Measurements from ENCODE around the gene HPCAL1.

HPCAL1 gene

DNA sequence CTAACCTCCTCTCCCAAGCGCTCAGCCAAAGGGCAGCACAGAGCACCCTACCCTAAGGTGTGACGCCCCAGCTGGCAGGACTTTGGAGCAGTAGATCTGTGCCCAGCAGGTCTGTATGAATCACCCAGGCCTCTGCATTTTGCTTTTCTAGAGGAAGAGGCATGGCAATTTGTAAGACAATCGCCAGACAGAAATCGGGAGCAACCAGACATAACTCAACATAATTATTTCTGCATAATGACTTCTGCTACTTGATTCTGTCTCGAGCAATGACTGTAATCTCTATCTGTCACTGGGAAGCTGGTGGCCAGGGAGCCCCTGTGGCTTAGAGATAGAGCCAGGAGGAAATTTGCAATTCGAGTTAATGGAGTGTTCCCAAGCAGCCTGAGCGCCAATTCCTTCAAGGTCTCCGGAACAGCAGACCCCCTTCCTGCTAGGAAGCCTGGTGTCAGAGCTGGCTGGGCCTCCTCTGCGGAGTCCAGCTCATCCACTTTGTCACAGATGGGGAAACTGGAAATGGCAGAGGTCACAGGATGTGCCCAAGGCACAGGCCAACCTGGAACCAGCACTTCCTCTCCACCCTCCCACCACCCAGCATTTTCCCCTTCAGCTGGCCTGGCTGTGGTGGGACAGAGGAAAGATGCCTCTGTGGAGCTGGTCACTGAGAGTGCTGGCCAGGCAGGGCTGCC, 90.4 kb downstream of the HPCAL1 start:
- peak; percentile 58 to 61 (median 60) for DNase-seq

- DNase-seq = no peak
These were observed 90.9 kb downstream of the HPCAL1 start for GRCh38 chr2:10393640-10393982.

- no peak for DNase-seq
These were observed 93.2 kb downstream of the HPCAL1 start for GRCh38 chr2:10395893-10396292.

- DNase-seq = no peak
These were observed 93.8 kb downstream of the HPCAL1 start for GRCh38 chr2:10396464-10396863.

DNA sequence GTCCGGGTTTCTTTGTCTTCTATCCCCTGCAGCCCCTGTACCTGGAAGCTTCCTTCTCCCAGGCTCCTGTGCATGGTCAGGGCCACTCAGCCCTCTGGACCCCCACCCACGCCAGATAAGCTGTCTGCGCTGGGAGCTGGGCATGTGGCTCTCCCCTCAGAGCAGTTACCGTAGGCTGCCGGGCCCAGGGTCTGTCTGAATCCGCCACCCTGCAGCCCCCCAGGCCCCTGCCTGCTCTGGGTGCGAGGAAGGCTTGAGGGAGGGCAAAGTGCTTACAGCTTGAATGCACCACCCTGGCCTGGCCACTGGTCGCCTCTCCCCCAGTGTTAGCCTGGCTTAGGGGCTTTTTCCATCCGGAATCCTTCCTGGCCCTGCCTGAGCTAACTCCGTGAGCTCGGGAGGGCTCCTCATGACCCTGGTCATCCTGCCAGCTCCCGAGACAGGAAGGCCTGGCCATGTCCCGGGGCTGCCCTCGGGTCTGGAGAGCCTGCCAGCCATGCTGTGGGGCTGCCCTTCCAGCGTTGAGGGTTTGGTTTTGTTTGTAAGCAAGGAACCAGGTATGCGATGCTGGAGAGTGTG, 94.7 kb downstream of the HPCAL1 start:
- no peak for DNase-seq

GRCh38 chr2:10397878-10398277, 95.2 kb downstream of the HPCAL1 start:
- no peak for DNase-seq

- DNase-seq = peak; percentile 91 to 95 (median 95)
These were observed 95.8 kb downstream of the HPCAL1 start for GRCh38 chr2:10398496-10398895.

DNA sequence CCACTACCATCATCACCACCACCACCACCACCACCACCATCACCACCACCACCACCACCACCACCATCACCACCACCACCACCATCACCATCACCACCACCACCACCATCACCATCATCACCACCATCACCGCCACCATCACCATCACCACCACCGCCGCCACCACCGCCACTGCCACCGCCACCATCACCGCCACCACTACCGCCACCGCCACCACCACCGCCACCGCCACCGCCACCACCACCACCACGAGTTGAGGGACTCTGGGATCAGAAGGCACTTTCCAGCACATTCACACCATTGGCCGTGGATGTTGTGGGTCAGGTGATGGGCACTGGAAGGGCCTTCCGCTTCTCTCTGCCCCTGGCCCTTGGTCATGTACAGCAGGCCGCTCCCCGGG, 96.7 kb downstream of the HPCAL1 start:
- no peak for DNase-seq

DNA sequence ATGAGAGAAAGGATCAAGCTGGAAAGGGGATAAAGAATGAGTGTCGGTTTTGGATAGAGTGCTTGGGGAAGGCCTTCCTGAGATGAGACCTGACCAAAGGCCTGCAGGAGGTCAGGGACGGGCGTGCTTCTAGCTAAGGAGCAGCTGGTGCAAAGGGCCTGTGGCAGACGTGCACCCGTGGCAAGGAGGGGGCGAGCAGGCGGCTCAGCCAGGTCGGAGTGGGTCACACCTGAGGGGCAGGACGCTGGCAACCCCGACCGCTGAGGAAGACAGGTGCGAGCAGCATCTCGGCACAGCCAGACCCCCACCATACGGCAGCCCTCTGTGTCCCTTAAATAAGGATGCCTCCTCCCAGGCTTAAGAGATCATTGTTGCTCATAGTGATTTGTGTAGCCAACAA, 97.3 kb downstream of the HPCAL1 start:
- no peak for DNase-seq

GRCh38 chr2:10400568-10400977, 97.9 kb downstream of the HPCAL1 start:
- DNase-seq = peak; percentile 88 to 93 (median 89)

GRCh38 chr2:10400978-10401951, 98.6 kb downstream of the HPCAL1 start:
- no peak for DNase-seq

- peak; percentile 58 to 73 (median 71) for DNase-seq
These were observed 99.4 kb downstream of the HPCAL1 start for GRCh38 chr2:10402062-10402585.

GRCh38 chr2:10402653-10403215, 100.0 kb downstream of the HPCAL1 start:
- DNase-seq = no peak

DNA sequence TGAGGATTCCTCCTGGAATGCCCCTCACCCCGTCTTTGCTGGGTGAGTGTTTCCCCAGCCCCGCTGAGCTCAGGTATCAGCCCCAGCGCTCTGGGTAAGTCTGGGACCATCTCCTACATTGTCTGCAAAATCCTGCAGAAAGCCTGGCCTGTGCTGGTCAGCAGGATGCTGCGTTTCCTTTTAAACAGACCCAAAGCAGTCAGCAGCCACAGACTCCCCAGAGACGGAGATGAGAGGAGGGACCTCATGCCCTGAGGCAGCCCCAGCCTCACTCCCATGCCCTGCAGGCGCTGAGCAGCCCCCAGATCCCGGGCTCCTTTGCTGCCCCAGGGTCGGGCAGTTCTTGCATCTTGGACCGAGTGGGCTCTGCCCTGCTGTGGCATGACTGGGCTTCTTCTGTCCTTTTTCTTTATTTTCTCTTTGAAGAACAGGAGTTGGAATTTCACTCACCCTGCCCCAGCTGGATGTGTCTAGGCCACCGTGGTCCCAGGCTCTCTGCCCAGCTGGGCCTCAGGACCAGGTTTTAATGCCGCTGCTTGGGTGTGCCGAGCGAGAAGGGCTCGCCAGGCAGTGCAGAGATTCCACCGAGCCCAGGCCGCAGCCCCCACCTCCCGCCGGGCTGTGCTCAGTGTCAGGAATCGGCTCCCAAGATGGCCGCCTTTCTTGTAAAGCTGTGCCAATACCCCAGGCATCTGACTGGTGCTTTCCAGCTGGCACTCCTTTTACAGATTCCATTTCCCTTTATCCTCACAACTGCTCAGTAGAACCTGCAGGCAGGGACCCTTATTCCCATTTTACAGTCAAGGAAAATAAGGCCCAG, 101.8 kb downstream of the HPCAL1 start:
- no peak for DNase-seq

DNA sequence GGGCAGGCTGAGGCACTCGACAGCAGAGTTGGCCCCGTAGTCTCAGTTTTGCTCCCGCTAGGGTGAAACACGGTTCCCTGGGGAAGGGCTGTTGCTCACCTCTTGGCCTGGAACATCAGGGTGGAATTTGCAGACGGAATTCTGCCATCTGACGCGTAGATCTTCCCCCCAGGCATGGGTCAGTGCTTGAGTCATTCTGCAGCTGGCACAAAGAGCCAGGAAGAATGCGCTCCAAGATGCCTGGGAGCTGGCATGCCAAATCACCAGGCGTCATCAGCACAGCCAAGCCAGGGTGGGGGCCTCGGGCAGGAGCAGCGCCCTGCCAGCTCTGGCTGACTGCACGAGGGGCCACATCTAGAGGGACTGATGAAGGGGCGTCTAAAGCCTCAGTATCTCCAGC, 102.7 kb downstream of the HPCAL1 start:
- DNase-seq = no peak

DNA sequence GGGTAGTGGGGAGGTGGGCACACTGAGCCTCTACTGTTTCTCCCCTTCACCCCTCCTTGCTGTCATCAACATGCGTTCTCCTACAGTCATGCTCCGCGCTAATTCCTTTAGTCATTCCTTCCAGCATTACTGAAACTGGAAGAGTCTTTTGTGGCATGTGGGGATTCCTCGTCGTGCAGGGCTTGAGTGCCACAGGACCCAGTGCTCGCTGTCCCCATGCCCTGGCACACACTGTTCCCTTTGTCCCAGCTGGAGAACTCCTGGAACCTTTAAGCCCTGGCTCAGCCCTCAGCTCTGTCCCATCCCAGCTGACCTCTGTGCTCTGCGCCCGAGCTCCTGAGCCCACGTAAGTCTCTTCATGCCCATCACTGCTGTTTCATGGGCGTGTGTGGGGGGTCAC, 103.3 kb downstream of the HPCAL1 start:
- no peak for DNase-seq

- DNase-seq = no peak
These were observed 103.9 kb downstream of the HPCAL1 start for GRCh38 chr2:10406491-10407188.

GRCh38 chr2:10407432-10407831, 104.7 kb downstream of the HPCAL1 start:
- no peak for DNase-seq

GRCh38 chr2:10407841-10408648, 105.3 kb downstream of the HPCAL1 start:
- peak; percentile 72 to 83 (median 78) for DNase-seq

All from suppressor macrophage treated with lipopolysaccharide for 1 hour (primary cell).